OCI-LY3 (cell line): ENCODE results near the gene PRCC.

Experiments used
- H2AFZ ChIP-seq: fragments of 200-600, 300-600 bp; shearing (Covaris generic); 2 replicates; pipeline ENCODE4 v1.6.0; 2014; ENCODE audit warnings: antibody characterized with exemption, low read depth, low read length
- H3K27ac ChIP-seq: fragments of 200-600, 300-600 bp; sonication (generic); 2 replicates; pipeline ENCODE4 v1.5.1; 2014; ENCODE audit warnings: mild to moderate bottlenecking, low read length, moderate library complexity, mixed read lengths
- H3K27me3 ChIP-seq: fragments of 200-600, 300-600 bp; sonication (generic); 2 replicates; pipeline ENCODE4 v1.6.1; 2014; ENCODE audit warnings: low read depth, low read length, mixed read lengths
- H3K36me3 ChIP-seq: fragments of 200-600, 300-600 bp; sonication (generic); replicated peaks from 2 replicates; pipeline ENCODE3; 2014; ENCODE audit warnings: low read depth, low read length, mixed read lengths
- H3K4me1 ChIP-seq: fragments of 300-600, 200-600 bp; sonication (generic); 2 replicates; pipeline ENCODE4 v1.6.1; 2014; ENCODE audit warnings: low read length, mixed read lengths
- H3K4me2 ChIP-seq: fragments of 200-600, 300-600 bp; sonication (generic); 2 replicates; pipeline ENCODE4 v1.6.1; 2014; ENCODE audit warnings: low read length, mixed read lengths
- H3K4me3 ChIP-seq: fragments of 300-600, 200-600 bp; sonication (generic); 2 replicates; pipeline ENCODE4 v1.5.1; 2014; ENCODE audit warnings: antibody characterized with exemption, mild to moderate bottlenecking, low read length, moderate library complexity
- H3K79me2 ChIP-seq: fragments of 300-600, 200-600 bp; shearing (Covaris generic); 2 replicates; pipeline ENCODE4 v1.6.1; 2014; ENCODE audit warnings: mild to moderate bottlenecking, low read length, mixed read lengths
- H3K9ac ChIP-seq: fragments of 300-600, 200-600 bp; shearing (Covaris generic); 2 replicates; pipeline ENCODE4 v1.6.0; 2014; ENCODE audit warnings: mild to moderate bottlenecking, low read length, moderate library complexity
- H3K9me3 ChIP-seq: fragments of 200-600, 300-600 bp; shearing (Covaris generic); 2 replicates; pipeline ENCODE4 v1.6.1; 2014; ENCODE audit warnings: low read length, mixed read lengths; ENCODE audit not compliant: insufficient read depth
- H4K20me1 ChIP-seq: fragments of 200-600, 300-600 bp; sonication (generic); 2 replicates; pipeline ENCODE4 v1.6.1; 2016; ENCODE audit warnings: low read length, mixed read lengths; ENCODE audit not compliant: insufficient read depth
- EZH2phosphoT487 ChIP-seq: fragments of 200-600 bp; shearing (Covaris generic); IDR thresholded peaks from 2 replicates; pipeline ENCODE4 v1.6.1; 2018; ENCODE audit warnings: antibody characterized with exemption, mixed run types, low read depth
- TF ChIP-seq, protein P1 (sequence below): fragments of 200-600, 300-600 bp; sonication (generic); IDR thresholded peaks from 2 replicates; pipeline ENCODE4 v1.5.1; 2014; ENCODE audit warnings: antibody characterized with exemption, low read length, low read depth

Gene PRCC

DNA sequence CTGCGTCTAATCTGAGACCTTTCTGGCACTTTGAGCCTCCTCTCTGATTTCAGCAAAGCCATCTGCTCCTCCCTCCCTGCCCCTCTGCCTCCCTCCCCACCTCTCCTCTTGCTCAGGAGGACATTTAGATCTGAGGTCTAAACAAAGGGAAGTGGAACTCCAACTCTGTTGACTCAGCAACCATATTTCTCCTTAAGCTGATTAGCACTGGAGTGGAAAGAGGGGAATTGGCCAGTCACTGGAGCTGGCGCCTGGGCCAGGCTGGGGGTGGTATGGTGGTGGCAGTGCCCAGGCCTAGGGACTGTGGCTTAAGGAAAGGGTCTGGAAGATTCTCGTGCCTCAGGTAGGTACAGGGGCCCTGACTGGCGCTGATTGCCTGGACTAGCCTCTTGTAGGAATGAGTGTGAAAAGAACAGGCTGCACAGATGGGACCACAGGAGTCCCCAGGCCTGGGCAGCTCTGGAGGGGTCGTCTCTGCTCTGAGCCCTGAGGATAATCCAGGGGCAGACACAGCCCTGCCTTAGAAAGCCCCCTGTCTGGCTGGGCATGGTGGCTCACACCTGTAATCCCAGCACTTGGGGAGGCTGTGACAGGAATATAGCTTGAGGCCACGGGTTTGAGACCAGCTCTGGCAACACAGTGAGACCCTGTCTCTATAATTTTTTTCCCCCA, 37.4 kb downstream of the PRCC start:
- Histone ChIP-seq H2AFZ (no peak overlapping the region), H3K9ac (peak overlapping the region; percentile 35; the same call in 1 of the 2 replicates), H3K4me3 (peak overlapping the region; percentile 20; the same call in 1 of the 2 replicates), H4K20me1 (no peaks in the 10 kb centered on the region), H3K79me2 (peaks cover 14% of the 10 kb centered on the region), H3K36me3 (peaks cover 29% of the 10 kb centered on the region), H3K27ac (peak overlapping the region; percentile 65), H3K4me2 (peak overlapping the region; percentile 73), H3K9me3 (no peaks in the 10 kb centered on the region), H3K27me3 (no peaks in the 10 kb centered on the region), H3K4me1 (peaks cover 66% of the 10 kb centered on the region)
- no peak for TF ChIP-seq EZH2phosphoT487
- TF ChIP-seq, protein P1, sequence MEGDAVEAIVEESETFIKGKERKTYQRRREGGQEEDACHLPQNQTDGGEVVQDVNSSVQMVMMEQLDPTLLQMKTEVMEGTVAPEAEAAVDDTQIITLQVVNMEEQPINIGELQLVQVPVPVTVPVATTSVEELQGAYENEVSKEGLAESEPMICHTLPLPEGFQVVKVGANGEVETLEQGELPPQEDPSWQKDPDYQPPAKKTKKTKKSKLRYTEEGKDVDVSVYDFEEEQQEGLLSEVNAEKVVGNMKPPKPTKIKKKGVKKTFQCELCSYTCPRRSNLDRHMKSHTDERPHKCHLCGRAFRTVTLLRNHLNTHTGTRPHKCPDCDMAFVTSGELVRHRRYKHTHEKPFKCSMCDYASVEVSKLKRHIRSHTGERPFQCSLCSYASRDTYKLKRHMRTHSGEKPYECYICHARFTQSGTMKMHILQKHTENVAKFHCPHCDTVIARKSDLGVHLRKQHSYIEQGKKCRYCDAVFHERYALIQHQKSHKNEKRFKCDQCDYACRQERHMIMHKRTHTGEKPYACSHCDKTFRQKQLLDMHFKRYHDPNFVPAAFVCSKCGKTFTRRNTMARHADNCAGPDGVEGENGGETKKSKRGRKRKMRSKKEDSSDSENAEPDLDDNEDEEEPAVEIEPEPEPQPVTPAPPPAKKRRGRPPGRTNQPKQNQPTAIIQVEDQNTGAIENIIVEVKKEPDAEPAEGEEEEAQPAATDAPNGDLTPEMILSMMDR, result no peak

GRCh38 chr1:156805766-156806511, 38.6 kb downstream of the PRCC start:
- Histone ChIP-seq H3K9me3 (no peaks in the 10 kb centered on the region), H3K27me3 (no peaks in the 10 kb centered on the region), H3K36me3 (peaks cover 17% of the 10 kb centered on the region), H3K4me3 (no peak overlapping the region), H2AFZ (no peak overlapping the region), H3K4me1 (peaks cover 72% of the 10 kb centered on the region), H3K27ac (peak overlapping the region; percentile 88), H3K4me2 (peak overlapping the region; percentile 99), H4K20me1 (no peaks in the 10 kb centered on the region), H3K79me2 (peaks cover 20% of the 10 kb centered on the region), H3K9ac (no peak overlapping the region; the same call in 1 of the 2 replicates)
- TF ChIP-seq, protein P1, result no peak
- TF ChIP-seq EZH2phosphoT487, result no peak

DNA sequence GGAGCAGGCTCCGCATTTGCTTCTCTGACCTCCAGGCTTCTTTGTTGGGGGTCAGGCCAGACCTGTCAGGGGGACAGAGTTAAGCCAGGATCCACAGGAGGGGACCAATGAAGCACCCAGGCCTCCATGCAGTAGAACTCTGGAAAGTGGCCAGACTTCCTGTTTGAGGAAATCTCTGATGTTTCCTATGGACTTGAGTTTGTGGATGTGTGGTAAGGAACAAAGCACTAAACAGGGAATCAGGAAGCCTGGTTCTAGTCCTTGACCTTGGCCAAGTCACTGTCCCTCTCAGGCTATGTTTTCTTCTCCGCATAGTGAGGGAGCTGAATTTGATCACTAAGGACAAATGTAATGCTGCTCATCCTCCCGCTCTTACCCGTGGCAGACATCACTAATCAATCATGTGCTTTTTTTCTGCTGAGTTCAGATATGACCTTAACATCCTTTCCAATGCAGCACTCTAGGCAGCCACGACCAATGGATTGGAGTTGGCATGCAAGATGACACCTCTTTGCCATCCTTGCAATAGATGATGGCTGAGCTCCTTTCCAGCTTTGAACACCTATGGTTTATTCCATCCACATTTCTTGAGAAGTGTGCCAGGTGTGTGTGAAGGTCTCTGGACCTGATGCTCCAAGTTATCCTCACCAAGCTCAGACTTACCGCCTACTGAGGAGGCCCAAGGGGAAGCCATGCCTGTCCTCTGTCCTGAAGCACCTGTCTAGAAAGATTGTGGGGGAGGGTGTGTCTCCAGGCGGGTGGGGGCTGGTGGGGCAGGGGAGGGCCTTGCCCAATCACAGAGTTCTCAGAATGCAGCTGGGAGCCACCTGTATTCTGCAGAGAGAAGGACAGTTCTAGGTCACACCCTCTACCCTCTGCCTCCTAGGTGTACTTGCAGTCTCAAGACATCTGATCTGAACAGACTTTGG, 39.4 kb downstream of the PRCC start:
- Histone ChIP-seq H4K20me1 (no peaks in the 10 kb centered on the region), H3K36me3 (peaks cover 9% of the 10 kb centered on the region), H3K9ac (peak overlapping the region; percentile 35; the same call in 1 of the 2 replicates), H3K4me2 (peak overlapping the region; percentile 99), H2AFZ (no peak overlapping the region), H3K4me1 (peaks cover 72% of the 10 kb centered on the region), H3K79me2 (peaks cover 20% of the 10 kb centered on the region), H3K4me3 (peak overlapping the region; percentile 79), H3K27ac (peak overlapping the region; percentile 88), H3K27me3 (no peaks in the 10 kb centered on the region), H3K9me3 (no peaks in the 10 kb centered on the region)
- TF ChIP-seq EZH2phosphoT487, result no peak

DNA sequence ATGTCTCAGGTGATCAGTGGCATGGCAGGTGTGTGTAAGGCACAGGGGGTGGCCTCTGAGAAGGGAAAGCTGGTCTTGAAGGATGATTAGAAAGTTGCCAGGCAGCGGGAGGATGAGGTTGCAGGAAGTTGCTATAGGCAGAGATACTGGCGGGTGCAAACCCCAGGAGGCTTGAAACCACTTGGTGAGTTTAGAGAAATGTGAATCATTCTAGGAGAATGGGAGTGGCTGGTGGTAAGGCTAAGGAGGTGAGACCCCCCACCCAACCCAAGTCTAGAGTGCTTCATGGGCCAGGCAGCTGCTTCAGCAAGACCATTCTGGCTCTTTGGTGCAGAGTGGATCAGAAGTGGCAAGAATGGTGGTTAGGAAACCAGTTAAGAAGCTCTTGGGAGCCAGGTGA, 40.3 kb downstream of the PRCC start:
- H3K9ac ChIP-seq, result peak overlapping the region; percentile 93
- H3K36me3 ChIP-seq, result peaks cover 13% of the 10 kb centered on the region
- TF ChIP-seq EZH2phosphoT487, result no peak
- TF ChIP-seq, protein P1, result no peak
- H4K20me1 ChIP-seq, result no peaks in the 10 kb centered on the region
- H3K79me2 ChIP-seq, result peaks cover 20% of the 10 kb centered on the region
- H3K4me3 ChIP-seq, result peak overlapping the region; percentile 79
- H3K4me1 ChIP-seq, result peaks cover 72% of the 10 kb centered on the region
- H3K9me3 ChIP-seq, result no peaks in the 10 kb centered on the region
- no peaks in the 10 kb centered on the region for H3K27me3 ChIP-seq
- H2AFZ ChIP-seq, result no peak overlapping the region
- H3K27ac ChIP-seq, result peak overlapping the region; percentile 88
- H3K4me2 ChIP-seq, result peak overlapping the region; percentile 99
